Stimulated activated CD4-positive, alpha-beta T cell treated with anti-CD3 and anti-CD28 coated beads, Interleukin-1b, Interleukin-23, amount 100 ng/mL, for 48 hours (primary cell): ENCODE measurements around the gene PDYN.

Source experiments
- DNase-seq: peaks from one replicate; pipeline ENCODE4 v3.0.0-alpha.2; 2020

PDYN gene

DNA sequence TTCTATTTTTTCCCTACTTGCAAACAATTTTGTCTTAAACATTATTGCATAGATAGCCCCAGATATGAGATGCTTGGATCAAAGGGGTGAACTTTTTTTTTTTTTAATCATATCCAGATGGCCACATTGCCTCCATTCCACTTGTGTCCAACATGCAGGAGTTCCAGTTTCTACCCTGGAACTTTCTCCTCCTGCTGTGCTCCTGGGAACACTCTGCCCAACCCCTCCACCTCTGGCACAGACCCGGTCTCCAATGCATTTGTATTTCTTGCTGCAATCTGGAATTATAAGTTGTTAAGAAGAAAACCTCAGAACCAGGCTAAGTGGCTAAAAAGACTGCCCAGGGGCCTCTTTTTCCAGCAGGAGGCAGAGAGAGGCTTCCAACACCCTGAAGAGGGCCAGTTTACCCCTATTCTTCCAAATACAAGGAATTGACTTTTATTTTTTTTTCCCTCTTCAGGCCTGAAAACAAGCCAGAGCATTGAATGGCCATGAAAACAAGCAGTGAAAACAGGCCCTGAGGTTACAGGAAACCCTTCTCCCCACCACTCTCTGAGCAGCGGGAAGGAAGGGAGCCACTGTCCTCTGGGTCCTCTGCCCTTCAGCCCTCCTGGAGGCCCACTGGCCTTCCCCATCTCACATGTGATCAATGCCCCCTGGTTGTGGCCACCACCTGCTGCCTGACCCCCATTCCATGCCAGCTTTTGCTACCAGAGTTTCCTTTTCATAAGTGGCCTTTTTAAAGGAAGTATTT, 44.3 kb downstream of the PDYN start:
- no peak for DNase-seq

DNA sequence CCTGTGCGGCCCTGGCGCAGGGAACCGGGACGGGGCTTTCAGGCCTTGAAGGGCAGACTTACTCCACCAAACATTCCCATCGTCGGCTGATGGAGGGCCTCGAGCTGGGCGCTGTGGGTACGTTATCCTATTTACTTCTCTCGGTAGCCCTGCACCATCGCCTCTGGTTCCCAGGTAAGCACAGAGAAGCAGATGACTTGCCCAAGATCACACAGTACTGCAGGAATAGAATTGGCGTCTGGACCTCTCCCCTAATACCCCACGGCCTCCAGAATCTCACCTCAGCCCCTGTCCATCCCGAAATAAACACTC, 46.4 kb downstream of the PDYN start:
- DNase-seq: no peak

DNA sequence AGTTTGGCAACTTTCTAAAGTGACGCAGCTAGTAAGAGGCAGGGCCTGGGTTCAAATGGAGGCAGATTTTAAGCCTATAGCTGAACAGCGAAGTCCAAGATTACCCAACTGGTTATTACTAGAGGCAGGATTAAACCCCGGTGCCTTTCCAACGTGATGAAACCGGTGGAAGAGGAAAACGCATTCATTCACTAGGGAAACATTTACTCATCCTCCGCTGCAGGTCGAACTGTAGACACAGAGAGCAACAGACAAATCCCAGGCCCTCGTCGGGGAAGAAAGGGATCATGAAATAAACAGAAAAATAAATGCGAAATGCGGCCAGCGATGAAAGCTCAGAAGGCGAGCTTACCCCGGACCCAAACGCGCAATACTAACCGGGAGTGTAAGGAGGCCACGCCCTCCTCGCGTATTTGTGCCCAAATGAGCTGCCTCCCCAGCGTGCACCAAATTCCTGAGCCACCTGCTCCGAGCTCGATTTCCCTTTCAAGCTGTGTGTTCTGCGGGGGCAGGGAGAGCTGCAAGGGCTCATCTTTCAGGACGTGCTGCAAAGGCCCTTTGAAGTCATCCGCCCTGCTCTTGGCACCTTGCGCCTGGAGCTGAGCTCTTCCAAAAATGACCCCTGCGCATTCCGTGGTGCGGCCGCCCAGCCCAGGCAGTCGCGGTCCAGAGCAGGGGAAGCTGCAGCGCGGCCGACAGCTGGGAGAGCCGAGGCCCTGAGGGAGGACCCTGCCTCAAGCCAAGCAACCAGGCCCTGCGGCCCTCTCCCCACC, 46.9 kb downstream of the PDYN start:
- DNase-seq: no peak

DNA sequence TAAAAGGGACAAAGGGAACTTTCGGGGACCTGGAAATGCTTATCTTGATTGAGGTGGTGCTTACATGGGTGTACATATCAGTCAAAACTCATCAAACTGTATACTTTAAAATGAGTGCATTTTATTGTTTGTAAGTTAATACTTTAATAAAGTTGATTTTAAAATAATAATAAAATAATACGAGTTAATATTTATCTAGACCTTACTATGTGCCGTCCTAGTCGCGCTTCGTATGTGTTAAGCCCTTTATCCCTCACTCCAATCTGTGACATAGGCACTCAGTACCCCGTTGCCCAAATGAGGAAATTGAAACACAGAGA, 47.5 kb downstream of the PDYN start:
- no peak for DNase-seq

DNA sequence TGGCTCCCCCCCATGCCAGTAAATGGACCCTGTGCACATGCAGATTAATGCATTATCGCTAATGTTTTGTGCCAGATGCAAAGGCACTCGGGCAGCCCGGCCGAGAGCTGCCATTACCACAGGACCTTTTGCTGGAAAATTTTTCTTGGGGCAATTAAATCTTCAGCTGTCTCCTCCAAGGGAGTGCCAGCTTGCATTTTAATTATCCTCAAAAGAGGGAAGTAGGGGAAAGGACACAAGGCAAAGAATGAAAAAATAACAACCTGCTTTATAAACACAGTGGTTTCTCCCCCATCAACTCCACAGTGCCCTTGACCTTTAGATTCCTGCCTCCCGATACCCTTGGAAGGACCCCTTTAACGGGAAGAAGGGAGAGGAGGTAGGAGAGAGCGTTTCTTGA, 48.2 kb downstream of the PDYN start:
- DNase-seq: no peak

DNA sequence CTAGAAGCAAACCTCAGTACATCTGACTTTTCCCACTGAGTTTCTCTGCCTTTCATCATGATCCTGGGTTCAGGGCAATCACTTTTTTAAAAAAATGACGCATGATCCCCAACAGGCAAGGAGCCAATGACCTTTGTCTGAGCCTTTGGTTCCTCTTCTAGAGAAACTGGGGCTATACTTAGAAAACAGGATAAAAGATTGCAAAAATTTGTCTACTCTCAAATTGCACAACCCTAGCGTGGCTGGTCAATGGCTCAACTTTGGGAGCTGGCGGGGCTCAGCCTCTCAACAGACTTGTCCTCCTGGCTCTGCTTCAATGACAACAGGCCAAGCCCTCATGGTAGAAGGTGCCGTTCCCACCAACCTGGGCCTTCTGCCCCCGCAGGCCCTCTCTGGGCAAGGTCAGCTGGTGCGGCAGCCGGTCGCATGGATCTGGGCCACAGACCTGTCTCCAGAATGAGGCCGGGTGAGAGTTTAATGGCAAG, 48.7 kb downstream of the PDYN start:
- DNase-seq: no peak

DNA sequence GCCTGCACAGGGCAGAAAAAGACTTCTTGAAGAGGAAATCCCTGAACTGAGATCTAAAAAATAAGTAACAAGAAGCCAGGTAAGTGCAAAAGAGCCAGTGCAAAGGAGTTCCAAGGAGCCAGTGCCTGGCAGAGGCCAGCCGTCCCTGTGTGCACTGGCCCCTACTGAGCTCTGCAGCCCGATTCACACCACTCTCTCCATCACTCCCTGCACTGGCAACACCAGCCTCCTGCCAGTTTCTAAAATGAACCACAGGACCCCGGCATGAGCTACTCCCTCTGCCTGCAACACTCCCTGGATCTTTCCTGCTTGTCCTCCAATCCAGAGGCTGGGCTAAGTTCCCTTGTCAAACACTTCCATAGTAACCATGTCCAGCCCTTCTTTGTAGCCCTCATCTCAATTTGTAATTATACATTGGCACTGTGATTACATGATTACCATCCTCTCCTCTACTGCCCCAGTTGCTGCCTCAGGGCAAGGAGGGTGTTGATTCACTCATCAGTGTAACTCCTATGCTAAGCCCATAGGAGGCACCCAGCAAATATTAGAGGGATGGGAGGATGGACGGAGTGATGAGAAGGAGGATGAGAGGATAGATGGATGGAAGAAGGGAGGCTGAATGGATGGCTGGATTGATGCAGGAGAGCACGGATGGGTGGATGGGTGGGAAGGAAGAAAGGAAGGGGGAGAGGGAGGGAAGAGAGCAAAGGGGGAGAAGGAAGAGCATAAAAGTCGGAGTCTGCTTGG, 49.3 kb downstream of the PDYN start:
- no peak for DNase-seq

DNA sequence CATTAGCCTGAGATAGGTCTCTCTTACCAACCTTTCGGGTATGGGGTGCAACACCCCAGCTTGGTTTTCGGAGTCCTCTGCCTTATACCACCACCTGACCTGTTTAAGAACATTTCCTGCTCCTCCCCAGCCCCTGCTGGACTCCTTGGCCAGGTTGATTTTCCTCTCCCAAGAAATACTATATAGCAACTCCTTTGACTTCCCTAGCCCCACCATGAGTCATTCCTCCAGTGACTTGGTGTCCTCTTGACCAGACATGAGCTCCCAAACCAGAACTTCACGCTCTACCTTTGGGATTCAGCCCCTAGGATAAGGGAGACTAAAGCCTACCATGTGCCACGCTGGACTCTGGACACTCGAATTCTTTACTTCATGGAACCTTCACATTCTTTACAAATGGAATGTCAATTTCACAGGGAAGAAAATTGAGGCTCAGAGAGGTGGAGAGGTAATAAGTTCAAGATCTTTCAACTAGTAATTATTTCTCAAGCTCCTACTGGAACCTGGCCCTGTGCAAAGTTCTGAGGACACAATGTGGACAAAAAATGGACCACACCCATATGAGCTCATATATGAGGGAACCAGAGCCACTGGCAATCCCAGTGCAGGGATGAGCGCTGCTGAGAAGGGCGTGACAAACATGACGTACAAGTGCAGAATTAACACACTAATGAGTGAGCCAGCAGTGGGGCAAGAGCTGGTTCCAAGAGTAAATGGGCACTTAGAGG, 50.4 kb downstream of the PDYN start:
- DNase-seq: no peak

DNA sequence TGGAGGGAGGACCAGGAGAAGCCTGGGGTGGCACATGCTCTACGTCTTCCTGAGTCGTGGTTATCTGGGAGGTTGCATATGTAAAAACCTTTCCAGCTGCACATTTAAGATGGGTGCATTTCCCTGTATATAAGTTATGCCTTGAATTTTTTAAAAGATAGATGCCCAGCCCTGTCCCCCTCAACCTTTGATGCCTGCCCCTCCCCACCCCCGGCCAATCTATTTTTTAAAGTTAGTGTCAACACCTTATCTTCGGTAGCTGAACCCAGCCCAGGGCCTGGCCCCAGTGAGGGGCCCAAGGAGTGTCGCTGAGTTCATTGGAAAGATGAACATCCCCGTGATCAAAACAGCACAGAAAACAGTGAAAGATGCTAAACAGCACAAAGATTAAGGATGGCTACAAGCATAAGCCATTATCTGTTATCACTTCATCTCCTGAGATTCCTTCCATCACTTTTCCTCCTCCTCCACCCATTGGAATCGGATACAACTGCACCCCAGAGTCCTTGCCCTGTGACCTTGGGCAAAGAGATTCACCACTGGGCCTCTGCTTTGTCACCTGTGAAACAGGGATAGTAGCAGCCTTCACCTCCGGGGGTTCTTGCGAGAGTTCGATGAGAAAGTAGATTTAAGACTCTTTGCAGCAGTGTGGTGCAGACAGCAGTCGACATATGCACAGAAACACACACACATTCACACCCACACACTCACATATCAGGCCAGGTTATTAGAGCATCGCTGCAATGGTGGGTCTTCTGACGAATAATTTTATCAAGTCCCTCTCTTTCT, 51.2 kb downstream of the PDYN start:
- no peak for DNase-seq

DNA sequence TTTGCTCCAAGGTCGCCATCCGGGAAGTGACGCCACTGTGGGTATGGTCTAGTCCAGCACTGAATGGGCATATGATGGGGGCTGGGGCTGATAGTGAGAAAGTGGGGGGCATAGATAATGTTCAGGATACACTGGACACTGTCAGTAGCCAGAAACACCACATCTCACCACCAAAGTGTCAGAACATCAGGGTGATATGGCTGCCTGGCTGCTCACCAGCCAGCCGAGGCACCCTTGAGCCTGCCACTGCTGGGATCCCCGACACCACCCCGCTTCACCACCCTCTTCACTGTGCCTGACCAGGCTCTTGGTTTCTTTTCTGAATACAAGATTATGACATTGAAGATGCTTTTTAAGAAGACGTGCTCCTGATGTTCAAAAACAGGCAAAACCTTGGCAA, 51.8 kb downstream of the PDYN start:
- DNase-seq: no peak

DNA sequence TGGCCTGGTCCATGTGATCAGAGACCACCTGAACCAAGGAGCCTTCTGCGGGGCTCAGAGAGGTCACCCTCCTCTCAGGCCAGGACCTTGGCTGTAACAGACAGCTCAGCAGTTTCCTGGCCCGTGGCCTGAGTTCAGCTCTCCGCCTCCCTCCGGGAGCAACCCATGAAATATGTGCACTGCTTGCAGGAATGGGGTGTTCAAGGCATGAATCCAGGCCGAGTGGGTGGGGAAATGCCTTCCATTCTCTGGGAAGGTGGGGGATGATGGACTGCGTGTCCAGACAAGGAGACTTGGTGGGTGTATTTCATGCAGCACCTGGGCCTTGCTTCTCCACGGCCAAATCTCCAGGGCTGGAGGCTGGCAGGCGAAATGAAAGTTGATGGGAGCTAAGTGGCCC, 52.6 kb downstream of the PDYN start:
- no peak for DNase-seq

DNA sequence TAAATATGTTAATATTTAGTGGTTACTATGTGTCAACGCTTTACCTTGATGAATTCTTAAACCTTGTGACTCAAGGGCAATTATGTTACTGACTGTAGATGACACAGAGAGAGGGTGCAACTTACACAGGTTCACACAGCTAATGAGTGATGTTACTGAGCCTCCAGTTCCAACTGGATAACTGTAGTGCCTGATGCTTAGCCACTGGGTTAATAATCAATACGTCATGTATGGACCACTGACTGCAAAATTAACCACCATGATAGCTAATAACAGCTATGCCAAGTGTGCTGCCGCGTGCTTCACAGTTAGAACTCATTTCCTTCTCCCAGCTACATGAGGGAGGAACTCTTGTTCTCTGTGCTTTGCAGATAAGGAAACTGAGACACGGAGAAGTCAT, 53.3 kb downstream of the PDYN start:
- DNase-seq: no peak

DNA sequence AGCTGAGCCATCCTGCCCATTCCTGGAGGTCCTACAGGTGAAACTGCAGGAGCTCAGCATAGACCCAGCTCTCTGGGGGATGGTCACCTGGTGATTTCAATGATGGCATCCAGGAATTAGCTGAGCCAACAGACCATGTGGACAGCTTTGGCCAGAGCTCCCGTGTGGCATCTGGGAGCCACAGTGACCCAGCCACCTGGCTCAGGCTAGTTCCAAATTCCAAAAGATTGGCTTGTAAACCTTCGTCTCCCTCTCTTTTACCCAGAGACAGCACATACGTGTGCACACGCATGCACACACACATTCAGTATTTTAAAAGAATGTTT, 54.6 kb downstream of the PDYN start:
- DNase-seq: no peak

DNA sequence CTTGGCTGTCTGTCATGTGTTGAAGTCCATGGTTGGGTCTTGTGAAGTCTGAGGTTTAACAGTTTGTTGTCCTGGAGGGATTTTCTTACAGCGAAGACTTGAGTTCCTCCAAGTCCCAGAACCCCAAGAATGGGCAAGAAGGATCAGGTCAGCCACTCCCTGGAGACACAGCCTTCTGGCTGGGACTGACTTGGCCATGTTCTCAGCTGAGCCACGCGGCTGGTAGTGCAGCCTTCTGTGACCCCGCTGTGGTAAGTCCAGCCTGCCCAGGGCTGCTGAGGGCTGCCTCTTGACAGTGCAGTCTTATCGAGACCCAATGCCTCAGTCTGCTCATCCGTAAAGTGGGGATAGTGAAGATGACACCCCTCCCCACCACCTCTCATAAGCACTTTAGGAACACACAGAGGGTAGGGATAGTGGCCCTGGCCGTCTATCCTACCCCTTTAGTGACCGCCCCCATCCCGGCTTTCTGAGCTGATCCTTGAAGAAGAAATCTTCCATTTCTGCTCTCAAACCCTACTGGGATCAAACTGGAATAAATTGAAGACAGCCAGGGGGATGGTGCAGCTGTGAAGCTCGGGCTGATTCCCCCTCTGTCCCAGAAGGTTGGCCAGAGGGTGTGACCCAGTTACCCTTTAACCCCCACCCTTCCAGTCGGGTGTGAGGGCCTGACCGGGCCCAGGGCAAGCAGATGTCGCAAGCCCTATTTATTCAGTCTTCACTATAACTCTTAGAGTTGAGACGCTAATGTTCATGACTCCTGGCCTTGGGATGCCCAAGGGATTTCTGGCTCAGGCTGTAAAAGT, 55.2 kb downstream of the PDYN start:
- DNase-seq: no peak

DNA sequence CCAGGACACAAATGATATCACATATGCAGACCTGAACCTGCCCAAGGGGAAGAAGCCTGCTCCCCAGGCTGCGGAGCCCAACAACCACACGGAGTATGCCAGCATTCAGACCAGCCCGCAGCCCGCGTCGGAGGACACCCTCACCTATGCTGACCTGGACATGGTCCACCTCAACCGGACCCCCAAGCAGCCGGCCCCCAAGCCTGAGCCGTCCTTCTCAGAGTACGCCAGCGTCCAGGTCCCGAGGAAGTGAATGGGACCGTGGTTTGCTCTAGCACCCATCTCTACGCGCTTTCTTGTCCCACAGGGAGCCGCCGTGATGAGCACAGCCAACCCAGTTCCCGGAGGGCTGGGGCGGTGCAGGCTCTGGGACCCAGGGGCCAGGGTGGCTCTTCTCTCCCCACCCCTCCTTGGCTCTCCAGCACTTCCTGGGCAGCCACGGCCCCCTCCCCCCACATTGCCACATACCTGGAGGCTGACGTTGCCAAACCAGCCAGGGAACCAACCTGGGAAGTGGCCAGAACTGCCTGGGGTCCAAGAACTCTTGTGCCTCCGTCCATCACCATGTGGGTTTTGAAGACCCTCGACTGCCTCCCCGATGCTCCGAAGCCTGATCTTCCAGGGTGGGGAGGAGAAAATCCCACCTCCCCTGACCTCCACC, 56.4 kb downstream of the PDYN start:
- DNase-seq: no peak

DNA sequence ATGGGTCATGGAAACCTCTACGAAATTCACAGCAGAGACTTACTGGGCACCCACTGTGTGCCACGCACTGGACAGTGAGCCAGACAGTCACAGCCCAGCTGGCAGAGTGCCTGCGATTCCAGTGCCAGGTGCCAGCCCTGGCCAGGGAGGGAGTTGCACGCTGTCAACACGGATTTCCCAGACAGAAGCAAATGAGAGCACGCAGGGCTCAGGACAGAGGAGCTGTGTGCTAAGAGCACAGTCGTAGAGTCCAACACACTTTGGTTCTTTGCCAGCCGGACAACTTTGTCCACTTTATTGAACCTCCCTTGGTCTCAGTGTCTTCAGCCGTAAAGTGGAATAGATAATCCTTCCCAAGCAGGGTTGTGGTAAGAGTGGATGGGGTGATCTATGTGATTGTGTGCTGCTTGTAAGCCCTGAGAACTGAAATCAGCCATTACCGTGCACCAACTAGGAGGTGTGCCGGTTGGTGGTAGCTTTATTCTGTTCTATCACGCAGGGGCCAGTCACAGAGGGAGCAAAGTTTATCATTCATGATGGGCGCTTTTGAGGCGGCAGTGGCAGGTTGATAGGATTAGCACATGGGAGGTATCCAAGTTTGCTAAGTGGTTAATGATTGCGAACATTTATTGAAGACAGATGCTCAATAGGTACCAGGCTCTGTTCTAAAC, 58.0 kb downstream of the PDYN start:
- no peak for DNase-seq

DNA sequence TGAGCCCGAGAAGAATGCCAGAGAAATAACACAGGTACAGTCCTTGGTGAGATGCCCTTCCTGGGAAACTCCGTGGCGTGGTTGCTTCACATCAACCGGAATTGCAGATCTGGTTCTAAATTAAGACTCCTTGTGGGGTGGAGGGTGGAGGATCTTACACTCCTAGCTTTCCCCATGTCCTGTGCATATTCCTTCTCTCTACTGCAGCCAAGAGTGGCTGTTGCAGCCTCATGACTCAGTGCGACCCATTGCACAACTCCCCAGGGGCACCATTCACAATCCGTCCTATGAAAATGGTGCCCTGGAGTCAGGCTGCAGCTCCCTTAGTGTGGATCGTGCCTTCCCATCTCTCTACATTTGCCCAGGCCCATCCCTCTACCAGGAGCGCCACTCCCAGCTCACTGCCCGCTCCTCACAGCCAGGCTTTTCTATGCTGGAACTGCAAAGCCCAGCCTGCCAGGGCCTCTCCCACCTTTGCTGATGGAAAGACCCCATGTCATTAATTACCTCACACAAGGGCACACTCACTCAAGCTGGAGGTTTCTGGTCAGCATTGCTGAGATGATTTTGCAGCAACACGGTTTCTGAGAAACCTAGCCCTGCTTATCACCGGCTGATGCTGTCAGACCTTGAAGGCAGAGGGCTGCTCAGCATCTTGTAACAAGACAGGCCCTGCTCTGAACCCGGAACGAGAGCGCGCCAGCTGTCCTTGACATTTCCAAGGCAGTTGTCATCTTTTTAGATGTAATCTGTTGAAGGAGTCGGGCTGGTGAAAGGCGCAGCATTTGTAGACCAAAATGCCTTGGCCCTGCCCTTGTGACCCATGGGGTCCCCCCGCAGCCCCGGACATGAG, 58.9 kb downstream of the PDYN start:
- DNase-seq: no peak

DNA sequence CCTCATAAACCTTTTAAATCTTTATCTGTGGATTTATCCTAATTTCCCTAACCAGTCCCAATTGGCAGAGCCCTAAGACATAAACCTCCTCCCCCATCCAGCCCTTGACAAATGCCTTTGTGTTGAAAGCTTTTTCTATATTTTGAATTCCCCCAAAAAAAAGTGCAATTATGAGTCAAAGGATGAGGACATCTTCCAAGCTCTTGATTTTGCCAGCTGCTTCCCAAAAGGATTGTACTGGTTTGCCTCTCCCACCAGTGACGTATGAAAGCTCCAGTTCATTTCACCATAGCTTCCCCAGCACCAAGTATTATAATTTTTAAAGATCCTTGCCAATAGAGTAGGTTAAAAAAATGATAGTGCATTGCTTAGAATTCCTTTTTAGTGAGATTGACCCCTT, 59.7 kb downstream of the PDYN start:
- no peak for DNase-seq

DNA sequence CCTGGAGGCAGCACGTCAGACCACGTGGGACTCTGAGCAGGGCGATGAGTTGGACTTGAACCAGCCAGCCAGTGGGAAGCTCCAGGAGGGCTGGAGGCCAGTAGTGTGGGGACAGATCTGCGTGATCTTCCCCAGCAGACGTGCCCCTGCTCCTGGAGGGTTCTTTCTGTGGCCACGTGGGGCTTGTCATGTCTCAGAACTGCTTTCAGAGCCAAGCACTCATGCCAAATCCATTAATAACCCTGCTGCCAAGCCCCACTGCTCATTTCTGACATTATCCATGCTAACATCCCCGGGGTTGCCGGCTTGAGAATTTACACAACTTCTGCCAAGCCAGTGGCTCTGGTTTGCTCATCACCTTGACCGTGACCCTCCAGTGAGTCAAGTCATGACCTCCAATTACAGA, 60.4 kb downstream of the PDYN start:
- no peak for DNase-seq

DNA sequence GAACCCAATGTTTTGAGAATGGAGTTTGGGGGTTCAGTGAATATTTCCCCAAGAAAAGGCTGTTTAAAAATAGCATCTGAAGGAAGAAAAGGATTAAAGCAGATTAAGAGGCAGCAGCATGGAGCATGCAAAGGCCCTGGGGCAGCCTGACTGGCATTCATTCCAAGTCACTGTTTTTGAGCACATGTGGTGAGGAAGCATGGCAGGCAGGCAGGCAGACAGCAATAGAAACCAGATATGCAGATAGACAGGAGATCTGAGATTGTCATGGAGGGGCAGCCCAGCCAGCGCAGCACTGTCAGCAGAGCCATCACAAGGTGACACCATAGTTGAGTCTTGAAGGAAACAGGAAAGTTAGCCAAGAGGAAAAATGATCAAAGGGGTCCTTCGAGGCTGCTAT, 60.9 kb downstream of the PDYN start:
- no peak for DNase-seq
